Brain microvascular endothelial cell (primary cell): ENCODE measurements around the gene SERINC3.

ENCODE experiments used
- DNase-seq: peaks from one replicate; pipeline ENCODE4 v3.0.0-alpha.2; 2020
- H3K27ac ChIP-seq: fragments of 250-450 bp; sonication (Bioruptor Pico); 2 replicates; pipeline ENCODE4 v1.5.1; 2020; ENCODE audit warnings: mild to moderate bottlenecking, moderate library complexity
- H3K27me3 ChIP-seq: fragments of 250-450 bp; sonication (Bioruptor Pico); replicated peaks from 2 replicates; pipeline ENCODE4 v1.5.1; 2020; ENCODE audit warnings: mild to moderate bottlenecking
- H3K36me3 ChIP-seq: fragments of 250-450 bp; sonication (Bioruptor Pico); replicated peaks from 2 replicates; pipeline ENCODE4 v1.5.1; 2020; ENCODE audit warnings: mild to moderate bottlenecking
- H3K4me3 ChIP-seq: 2 replicates; pipeline ENCODE4 v1.5.1; 2011; ENCODE audit warnings: low read depth, mild to moderate bottlenecking, control low read depth, low read length, moderate library complexity
- in situ Hi-C: cut with HindIII; loops from 2 replicates; pipeline ENCODE4 v1.10.0; 2017; ENCODE audit warnings: low sequenced_read_pairs, low pct_ligation_motif_present
- TF ChIP-seq, protein P1 (sequence below): IDR thresholded peaks from 2 replicates; pipeline ENCODE4 v1.5.1; 2011; ENCODE audit warnings: low read depth, mild to moderate bottlenecking, moderate library complexity, low read length, control low read depth, inconsistent platforms; ENCODE audit errors: missing control alignments

The SERINC3 gene

DNA sequence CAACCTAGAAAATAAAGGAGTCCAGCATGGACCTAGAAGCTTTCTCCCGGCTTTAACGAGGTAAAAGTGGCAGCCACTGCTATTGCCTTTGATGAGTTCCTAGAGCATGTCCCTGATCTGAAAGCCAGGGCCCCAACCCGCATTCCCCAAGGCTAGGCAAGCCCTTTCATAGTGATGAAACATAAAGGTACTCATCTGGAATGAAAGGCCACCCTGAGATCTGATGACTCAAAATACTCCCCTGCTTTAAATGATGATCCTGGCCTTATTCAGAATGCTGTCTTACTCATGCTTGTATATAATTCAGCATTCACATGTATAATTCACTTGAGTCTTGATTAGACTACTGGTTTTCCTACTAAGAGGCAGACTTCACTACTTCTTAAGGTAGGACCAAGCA lies 24.9 kb downstream of the SERINC3 start:
- Histone ChIP-seq H3K27me3 (no peaks in the 10 kb centered on the region), H3K4me3 (no peak overlapping the region), H3K36me3 (peaks cover 43% of the 10 kb centered on the region), H3K27ac (peak overlapping the region; percentile 100)
- TF ChIP-seq, protein P1, sequence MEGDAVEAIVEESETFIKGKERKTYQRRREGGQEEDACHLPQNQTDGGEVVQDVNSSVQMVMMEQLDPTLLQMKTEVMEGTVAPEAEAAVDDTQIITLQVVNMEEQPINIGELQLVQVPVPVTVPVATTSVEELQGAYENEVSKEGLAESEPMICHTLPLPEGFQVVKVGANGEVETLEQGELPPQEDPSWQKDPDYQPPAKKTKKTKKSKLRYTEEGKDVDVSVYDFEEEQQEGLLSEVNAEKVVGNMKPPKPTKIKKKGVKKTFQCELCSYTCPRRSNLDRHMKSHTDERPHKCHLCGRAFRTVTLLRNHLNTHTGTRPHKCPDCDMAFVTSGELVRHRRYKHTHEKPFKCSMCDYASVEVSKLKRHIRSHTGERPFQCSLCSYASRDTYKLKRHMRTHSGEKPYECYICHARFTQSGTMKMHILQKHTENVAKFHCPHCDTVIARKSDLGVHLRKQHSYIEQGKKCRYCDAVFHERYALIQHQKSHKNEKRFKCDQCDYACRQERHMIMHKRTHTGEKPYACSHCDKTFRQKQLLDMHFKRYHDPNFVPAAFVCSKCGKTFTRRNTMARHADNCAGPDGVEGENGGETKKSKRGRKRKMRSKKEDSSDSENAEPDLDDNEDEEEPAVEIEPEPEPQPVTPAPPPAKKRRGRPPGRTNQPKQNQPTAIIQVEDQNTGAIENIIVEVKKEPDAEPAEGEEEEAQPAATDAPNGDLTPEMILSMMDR = no peak
- in situ Hi-C loops = no loop called here
- peak; percentile 82 for DNase-seq

DNA sequence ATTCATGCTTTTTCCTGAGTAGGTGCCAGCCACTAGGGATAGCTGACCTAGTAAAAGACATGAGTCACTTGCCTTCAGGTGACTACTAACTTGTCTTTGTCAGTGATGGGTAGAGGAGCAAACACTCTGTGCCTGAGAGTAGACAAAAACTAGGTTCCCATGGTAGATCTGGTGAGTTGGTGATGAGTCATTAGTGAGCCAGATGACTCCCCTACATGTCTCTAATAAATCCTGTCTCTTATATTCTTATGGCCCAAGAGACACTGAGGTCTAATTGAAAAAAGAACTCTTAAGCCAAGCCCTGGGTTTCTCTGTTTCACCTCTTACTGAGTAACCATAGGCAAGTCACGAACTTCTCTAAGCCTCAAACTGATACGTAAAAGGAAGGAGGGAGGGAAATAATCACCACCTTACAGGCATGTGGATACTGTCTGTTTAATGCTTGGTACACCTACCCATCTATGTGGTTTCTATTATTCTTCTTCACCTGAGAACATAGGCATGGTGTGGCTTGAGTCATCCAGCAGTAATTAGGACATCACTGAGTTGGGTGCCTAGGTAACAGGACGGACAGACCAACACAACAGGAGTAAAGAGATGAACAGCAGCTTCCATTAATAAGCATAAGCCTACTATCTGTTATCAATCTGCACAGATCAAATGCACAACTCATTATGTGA lies 25.9 kb downstream of the SERINC3 start:
- H3K4me3 ChIP-seq = no peak overlapping the region
- H3K27ac ChIP-seq = peak overlapping the region; percentile 100
- in situ Hi-C loops = no loop called here
- H3K36me3 ChIP-seq = peaks cover 37% of the 10 kb centered on the region
- DNase-seq = peak; percentile 97
- TF ChIP-seq, protein P1 = no peak
- no peaks in the 10 kb centered on the region for H3K27me3 ChIP-seq

DNA sequence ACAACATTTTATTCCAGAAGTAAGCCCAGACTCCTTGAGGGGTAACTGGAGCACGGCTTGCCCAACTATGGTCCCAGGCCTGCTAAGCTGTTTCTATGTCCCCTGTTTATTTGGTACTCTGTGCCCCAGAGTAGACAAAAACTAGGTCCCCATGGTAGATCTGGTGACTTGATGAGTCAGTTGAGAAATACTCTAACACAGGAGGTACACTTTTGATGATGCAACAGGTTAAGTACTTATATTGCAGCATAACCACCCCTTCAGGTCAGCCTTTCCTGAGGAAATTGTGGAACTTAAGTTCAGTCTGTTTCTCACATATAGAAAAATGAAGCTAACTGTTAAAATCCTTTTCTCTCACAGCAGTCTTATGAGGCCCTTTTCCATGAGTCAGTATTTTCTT lies 26.6 kb downstream of the SERINC3 start:
- peak; percentile 52 for DNase-seq

DNA sequence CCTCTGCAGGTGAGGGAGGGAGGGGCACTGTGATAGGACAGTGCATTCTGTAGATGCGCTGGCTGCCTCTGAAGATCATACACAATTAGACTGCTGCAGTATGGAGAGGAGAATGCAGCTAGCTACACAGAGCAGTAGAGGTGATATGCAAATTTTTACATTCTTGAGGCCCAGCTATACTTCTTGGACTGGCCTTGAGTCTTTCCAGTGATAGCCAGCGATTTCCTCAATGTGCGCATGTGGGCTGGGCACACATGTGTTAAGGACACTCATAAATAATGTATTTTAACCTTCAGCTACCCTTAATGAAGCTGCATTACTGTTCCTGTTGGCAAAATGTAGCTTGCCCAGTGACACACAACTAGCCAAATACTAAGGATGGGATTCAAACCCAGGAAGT lies 27.2 kb downstream of the SERINC3 start:
- DNase-seq = peak; percentile 28
- H3K36me3 ChIP-seq = peaks cover 36% of the 10 kb centered on the region
- in situ Hi-C loops = no loop called here
- TF ChIP-seq, protein P1 = no peak
- H3K27me3 ChIP-seq = no peaks in the 10 kb centered on the region
- H3K27ac ChIP-seq = peak overlapping the region; percentile 100
- no peak overlapping the region for H3K4me3 ChIP-seq

More for the DNA sequence above, 26.6 kb downstream of the SERINC3 start:
- Histone ChIP-seq H3K27ac (peak overlapping the region; percentile 100), H3K4me3 (no peak overlapping the region), H3K27me3 (no peaks in the 10 kb centered on the region), H3K36me3 (peaks cover 34% of the 10 kb centered on the region)
- TF ChIP-seq, protein P1 = no peak
- in situ Hi-C loops = no loop called here

DNA sequence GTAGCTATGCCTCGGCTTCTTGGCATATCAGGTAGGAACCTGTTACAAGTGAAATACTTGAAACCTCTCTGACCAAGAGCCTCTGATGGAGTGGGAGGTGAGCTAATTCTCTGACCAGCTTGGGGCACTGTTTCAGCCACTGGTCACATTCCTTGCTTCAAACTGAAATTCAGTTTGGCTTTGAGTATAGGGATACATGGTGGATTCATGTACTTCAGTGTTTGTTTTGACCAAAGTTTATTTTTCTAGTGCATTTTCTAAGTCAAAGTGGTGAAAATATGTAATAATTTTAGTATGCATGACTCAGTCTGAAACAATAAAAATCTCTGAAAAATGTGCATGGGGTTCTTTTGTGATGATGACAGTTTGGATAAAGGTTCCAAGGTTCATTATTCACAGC lies 27.6 kb downstream of the SERINC3 start:
- Histone ChIP-seq H3K4me3 (no peak overlapping the region), H3K27ac (peak overlapping the region; percentile 100), H3K36me3 (peaks cover 37% of the 10 kb centered on the region), H3K27me3 (no peaks in the 10 kb centered on the region)
- in situ Hi-C loops = no loop called here
- TF ChIP-seq, protein P1 = peak; percentile 21
- DNase-seq = peak; percentile 65
